Natural killer cell treated with Interleukin-12 subunit alpha and Interleukin-12 subunit beta and Interleukin-15 and Interleukin-18, amount 100 ng/mL, for 72 hours (primary cell): ENCODE results near the gene ATP6V1D. TPM values are rescaled to one million over a fixed set of nuclear protein-coding genes. Genes with fewer than 3 reads are reported as not detected.

Source experiments
- ATAC-seq, 2 donors: fragments of 150-1000 bp; cut with Tn5 transposase in 1 of 2; sonication (Bioruptor Pico), chemical (Tn5 transposase) in 1 of 2; 2 replicates each; pipeline ENCODE4 v1.10.0; 2021
- DNase-seq: peaks from one replicate; pipeline ENCODE4 v3.0.0; 2022; ENCODE audit warnings: low spot score
- H3K27ac Mint-ChIP-seq, 2 donors: 1 replicate in 1 of 2; 2 replicates in 1 of 2; pipeline ENCODE4 v1.8.0; 2022; ENCODE audit warnings: mixed read lengths in 2 of 2, mild to moderate bottlenecking in 1 of 2, moderate library complexity in 1 of 2
- H3K27me3 Mint-ChIP-seq, 2 donors: 1 replicate in 1 of 2; 2 replicates in 1 of 2; pipeline ENCODE4 v1.8.0; 2022; ENCODE audit warnings: mixed read lengths in 2 of 2
- H3K36me3 Mint-ChIP-seq: one replicate; pipeline ENCODE4 v1.8.0; 2022; ENCODE audit warnings: mixed read lengths
- H3K4me1 Mint-ChIP-seq, 2 donors: 1 replicate in 1 of 2; 2 replicates in 1 of 2; pipeline ENCODE4 v1.8.0; 2022; ENCODE audit warnings: low read depth in 2 of 2, mixed read lengths in 2 of 2, mild to moderate bottlenecking in 1 of 2
- H3K4me3 Mint-ChIP-seq: one replicate; pipeline ENCODE4 v1.8.0; 2022; ENCODE audit warnings: mixed read lengths
- H3K9me3 Mint-ChIP-seq: 2 replicates; pipeline ENCODE4 v1.8.0; 2022; ENCODE audit warnings: mixed read lengths
- total RNA-seq, 2 donors: library from RNA; stranded (reverse); gene quantifications; one replicate each; pipeline ENCODE4 v1.2.3, GENCODE V29; 2022

Gene ATP6V1D
- total RNA-seq, 2 donors from 2014 or later = 36.5 to 40.6 TPM

DNA sequence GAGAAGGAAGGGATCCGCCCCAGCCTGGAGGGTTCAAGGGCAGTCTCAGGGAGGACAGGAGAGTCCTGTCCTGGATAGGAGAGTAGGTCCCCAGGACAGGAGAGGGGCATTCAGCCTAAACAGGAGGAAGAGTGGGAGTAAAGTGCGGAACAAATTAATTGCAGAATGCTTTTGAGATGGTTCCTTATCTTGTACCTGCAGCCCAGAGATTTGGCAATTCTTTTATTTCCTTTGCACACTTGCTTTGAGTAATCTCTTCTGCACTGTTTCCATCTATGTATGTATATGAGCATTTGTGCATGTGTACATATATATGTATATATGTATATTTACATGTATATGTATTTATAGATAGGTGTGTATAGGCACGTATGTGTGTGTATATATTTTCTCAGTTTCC, 29.7 kb upstream of the ATP6V1D start:
- H3K27ac Mint-ChIP-seq = no peak overlapping the region
- H3K9me3 Mint-ChIP-seq = no peaks in the 10 kb centered on the region
- no peaks in the 10 kb centered on the region for H3K27me3 Mint-ChIP-seq
- DNase-seq = no peak
- H3K4me3 Mint-ChIP-seq = no peak overlapping the region
- no peaks in the 10 kb centered on the region for H3K4me1 Mint-ChIP-seq
- no peak for ATAC-seq
- H3K36me3 Mint-ChIP-seq = peaks cover 6% of the 10 kb centered on the region

DNA sequence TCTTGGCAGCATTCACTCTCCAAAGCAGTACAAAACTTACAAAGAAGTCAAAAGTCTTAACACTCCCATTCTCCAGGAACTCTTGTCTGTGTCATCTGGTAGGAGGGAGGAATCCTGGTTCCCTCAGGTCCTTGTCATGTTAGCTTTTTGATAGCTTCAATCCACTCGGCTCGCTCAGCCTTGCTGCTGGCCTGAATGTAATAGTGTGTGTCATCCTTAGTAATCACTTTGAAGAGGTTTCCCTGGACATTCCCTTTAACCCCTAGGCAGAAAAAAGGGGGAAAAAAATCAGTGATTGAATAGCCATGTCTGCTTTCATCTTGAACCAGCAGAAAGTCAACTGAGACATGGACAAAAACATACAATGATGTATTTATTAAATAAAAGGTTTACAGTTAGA, 27.6 kb upstream of the ATP6V1D start:
- Mint-ChIP-seq H3K4me3 (no peak overlapping the region), H3K27me3 (no peaks in the 10 kb centered on the region), H3K9me3 (no peaks in the 10 kb centered on the region), H3K4me1 (no peaks in the 10 kb centered on the region), H3K27ac (peak overlapping the region in 1 of 2 donors; percentile 58), H3K36me3 (peaks cover 11% of the 10 kb centered on the region)
- no peak for ATAC-seq
- DNase-seq = no peak

DNA sequence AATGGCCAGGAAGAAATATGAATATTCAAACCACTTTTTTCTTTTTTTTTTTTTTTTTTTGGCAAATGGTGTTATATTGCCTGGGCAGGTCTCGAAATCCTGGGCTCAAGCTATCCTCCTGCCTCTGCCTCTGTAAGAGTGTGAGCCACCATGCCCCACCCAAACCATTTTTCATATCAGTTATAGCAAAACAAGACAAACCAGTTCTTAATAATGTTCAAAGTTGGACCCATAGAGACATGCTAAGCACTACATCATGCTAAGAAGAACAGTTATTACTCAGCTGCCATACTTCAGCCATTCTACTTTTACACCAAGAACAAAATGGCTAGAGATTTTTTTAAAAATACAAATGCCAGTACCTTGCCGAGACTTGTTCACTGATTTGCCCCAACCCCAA, 26.0 kb upstream of the ATP6V1D start:
- no peaks in the 10 kb centered on the region for H3K27me3 Mint-ChIP-seq
- no peak overlapping the region for H3K4me3 Mint-ChIP-seq
- DNase-seq = no peak
- no peak for ATAC-seq
- H3K9me3 Mint-ChIP-seq = no peaks in the 10 kb centered on the region
- peaks cover 20% of the 10 kb centered on the region for H3K36me3 Mint-ChIP-seq
- no peak overlapping the region for H3K27ac Mint-ChIP-seq
- no peaks in the 10 kb centered on the region for H3K4me1 Mint-ChIP-seq

DNA sequence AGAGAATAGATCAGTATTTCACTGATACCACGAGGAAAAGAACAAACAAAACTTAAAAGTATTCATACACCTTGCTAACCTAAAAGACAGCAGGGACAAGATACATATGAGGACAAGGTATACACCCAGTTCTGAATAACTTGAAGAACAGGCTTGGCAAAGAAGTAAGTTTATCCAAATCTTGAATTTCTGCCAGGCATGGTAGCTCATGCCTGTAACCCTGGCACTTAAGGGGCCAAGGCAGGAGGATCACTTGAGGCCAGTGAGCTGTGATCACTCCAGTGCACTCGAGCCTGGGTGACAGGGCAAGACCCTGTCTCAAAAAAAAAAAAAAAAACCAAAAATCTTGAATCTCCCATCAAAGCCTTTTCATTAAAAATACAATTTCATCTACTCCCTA, 25.5 kb upstream of the ATP6V1D start:
- DNase-seq = no peak
- ATAC-seq = no peak
- peaks cover 20% of the 10 kb centered on the region for H3K36me3 Mint-ChIP-seq

DNA sequence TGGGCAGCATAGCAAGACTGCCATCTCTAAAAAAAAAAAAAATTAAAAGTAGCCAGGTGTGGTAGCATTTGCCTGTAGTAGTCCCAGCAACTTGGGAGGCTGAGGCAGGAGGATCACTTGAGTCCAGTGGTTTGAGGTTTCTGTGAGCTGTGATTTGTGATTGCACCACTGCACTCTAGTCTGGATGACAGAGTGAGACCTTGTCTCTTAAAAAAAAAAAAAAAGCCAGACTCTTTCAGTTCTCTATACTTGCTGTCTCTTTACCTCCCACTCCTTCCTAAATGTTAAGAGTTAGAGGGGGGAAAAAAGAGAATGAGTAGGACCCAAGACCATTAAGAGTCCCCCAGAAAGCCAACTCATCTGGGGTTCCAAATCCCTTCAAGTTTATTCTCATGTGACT, 18.3 kb upstream of the ATP6V1D start:
- ATAC-seq = no peak
- no peak overlapping the region for H3K27ac Mint-ChIP-seq
- no peak overlapping the region for H3K4me3 Mint-ChIP-seq
- peaks cover 46% of the 10 kb centered on the region for H3K36me3 Mint-ChIP-seq
- peaks cover 14 to 25% of the 10 kb centered on the region in 2 donors for H3K4me1 Mint-ChIP-seq
- no peaks in the 10 kb centered on the region for H3K27me3 Mint-ChIP-seq
- H3K9me3 Mint-ChIP-seq = no peaks in the 10 kb centered on the region
- DNase-seq = no peak

More for the DNA sequence above, 25.5 kb upstream of the ATP6V1D start:
- Mint-ChIP-seq H3K4me1 (no peaks in the 10 kb centered on the region), H3K27me3 (no peaks in the 10 kb centered on the region), H3K9me3 (no peaks in the 10 kb centered on the region), H3K4me3 (no peak overlapping the region), H3K27ac (no peak overlapping the region)

DNA sequence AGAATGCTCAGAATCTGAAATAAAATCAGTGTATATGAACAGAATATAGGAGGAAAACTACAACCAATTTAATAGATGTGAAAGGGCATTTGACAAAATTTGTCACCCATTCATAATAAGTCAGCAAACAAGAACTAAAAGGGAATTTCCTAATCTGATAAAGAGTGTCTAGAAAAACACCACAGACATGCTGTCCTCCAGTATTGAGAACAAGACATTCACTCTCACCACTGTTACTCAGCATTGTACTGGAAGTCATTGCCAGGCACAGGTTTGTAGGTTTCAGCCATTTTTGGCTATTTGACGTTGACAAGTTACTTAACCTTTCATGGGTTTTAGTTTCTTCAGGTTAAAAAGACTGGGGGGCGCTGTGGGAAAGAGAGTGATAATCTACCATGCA, 13.7 kb upstream of the ATP6V1D start:
- no peak overlapping the region for H3K4me3 Mint-ChIP-seq
- H3K36me3 Mint-ChIP-seq = peaks cover 37% of the 10 kb centered on the region
- no peaks in the 10 kb centered on the region for H3K9me3 Mint-ChIP-seq
- DNase-seq (no peak), ATAC-seq (peak in 1 of 2 donors; percentile 72)
- H3K27me3 Mint-ChIP-seq = no peaks in the 10 kb centered on the region
- peaks cover 20 to 30% of the 10 kb centered on the region in 2 donors for H3K4me1 Mint-ChIP-seq
- peak overlapping the region; percentile 9 to 82 for H3K27ac Mint-ChIP-seq

DNA sequence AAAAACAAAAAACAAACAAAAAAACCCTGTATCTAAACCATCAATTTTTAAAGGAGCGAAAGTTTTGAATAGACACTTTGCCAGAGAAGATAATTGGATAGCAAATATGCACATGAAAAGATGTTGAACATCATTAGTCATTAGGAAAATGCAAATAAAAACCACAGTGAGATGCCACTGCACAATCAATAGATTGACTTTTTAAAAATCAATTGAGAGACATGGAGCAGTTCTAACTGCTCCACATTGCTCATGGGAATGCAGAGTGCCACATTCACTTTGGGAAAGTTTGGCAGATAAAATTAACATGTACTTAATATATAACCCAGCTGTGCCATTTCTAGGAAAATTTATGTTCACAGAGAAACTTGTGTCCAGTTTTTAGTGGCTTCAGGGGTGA, 13.2 kb upstream of the ATP6V1D start:
- H3K4me3 Mint-ChIP-seq = no peak overlapping the region
- H3K27ac Mint-ChIP-seq = peak overlapping the region; percentile 9 to 82
- no peaks in the 10 kb centered on the region for H3K9me3 Mint-ChIP-seq
- H3K27me3 Mint-ChIP-seq = no peaks in the 10 kb centered on the region
- ATAC-seq (no peak), DNase-seq (no peak)
- peaks cover 36% of the 10 kb centered on the region for H3K36me3 Mint-ChIP-seq
- H3K4me1 Mint-ChIP-seq = peaks cover 20 to 34% of the 10 kb centered on the region in 2 donors

DNA sequence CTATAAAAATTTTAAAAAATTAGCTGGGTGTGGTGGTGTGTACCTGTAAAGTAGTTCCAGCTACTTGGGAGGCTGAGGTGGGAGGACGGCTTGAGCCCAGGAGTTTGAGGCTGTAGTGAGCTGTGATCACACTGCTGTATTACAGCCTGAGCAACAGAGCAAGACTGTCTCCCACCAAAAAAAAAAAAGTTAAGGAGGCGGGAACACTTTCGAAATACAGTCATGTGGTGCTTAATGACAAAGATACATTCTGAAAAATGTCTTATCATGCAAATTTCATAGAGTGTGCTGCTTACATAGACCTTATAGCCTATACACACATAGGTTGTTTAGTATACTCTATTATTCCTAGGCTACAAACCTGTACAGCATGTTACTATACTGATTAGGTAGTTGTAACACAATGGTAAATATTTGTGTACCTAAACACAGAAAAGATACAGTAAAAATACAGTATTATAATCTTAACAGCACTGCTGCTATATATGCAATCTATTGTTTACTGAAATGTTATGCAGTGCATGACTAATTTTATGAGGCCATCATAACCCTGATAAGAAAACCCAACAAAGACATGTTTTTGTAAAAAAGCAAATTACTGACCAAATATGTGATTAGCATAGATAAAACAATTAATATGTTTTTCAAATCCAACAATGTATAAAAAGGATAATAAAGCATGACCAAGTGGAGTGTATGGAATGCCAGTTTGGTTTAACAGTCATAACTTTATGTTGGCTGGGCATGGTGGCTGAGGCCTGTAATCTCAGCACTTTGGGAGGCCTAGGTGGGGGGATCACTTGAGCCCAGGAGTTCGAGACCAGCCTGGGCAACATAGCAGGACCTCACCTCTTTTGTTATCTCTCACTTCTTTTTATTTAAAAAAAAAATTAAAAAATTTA, 11.9 kb upstream of the ATP6V1D start:
- Mint-ChIP-seq H3K4me1 (peaks cover 25 to 32% of the 10 kb centered on the region in 2 donors), H3K27ac (no peak overlapping the region), H3K4me3 (no peak overlapping the region), H3K27me3 (no peaks in the 10 kb centered on the region), H3K9me3 (no peaks in the 10 kb centered on the region), H3K36me3 (peaks cover 28% of the 10 kb centered on the region)
- DNase-seq (no peak), ATAC-seq (no peak)

DNA sequence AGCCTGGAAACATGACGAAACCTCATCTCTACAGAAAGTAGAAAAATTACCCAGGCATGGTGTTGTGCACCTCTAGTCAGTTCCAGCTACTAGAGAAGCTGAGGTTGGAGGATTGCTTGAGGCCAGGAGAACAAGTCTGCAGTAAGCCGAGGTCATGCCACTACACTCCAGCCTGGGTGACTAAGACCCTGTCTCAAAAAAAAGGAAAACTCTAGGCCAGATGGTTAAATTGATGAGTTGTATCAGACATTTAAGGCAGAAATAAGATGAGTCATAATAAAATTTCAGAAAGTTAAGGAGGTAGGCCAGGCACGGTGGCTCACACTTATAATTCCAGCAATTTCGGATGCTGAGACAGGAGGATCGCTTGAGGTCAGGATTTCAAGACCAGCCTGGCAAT, 11.2 kb upstream of the ATP6V1D start:
- Mint-ChIP-seq H3K27me3 (no peaks in the 10 kb centered on the region), H3K4me3 (no peak overlapping the region), H3K4me1 (peaks cover 28 to 34% of the 10 kb centered on the region in 2 donors), H3K36me3 (peaks cover 27% of the 10 kb centered on the region), H3K27ac (no peak overlapping the region), H3K9me3 (no peaks in the 10 kb centered on the region)
- no peak for ATAC-seq
- DNase-seq = no peak

DNA sequence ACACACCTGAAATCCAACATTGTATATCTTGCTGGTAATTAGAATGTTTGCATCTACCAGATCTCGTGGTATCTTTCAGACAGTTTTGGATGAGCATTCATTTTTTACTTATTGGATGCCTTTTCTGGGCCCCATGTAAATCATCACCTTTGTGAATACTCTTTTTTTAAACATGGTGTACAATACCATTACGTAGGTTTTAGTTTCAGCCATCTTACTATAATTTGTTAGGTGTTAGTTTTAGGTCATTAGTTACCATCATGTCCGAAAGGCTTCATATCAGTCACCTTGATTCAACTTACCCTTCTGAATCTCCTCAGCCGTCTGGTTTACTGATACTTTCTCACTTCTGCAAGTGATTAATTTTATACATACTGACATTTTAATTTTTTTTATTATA, 5.9 kb upstream of the ATP6V1D start:
- Mint-ChIP-seq H3K27me3 (no peaks in the 10 kb centered on the region), H3K4me1 (peaks cover 33 to 39% of the 10 kb centered on the region in 2 donors), H3K4me3 (no peak overlapping the region), H3K36me3 (peaks cover 23% of the 10 kb centered on the region), H3K9me3 (no peaks in the 10 kb centered on the region), H3K27ac (no peak overlapping the region)
- DNase-seq (no peak), ATAC-seq (no peak)

DNA sequence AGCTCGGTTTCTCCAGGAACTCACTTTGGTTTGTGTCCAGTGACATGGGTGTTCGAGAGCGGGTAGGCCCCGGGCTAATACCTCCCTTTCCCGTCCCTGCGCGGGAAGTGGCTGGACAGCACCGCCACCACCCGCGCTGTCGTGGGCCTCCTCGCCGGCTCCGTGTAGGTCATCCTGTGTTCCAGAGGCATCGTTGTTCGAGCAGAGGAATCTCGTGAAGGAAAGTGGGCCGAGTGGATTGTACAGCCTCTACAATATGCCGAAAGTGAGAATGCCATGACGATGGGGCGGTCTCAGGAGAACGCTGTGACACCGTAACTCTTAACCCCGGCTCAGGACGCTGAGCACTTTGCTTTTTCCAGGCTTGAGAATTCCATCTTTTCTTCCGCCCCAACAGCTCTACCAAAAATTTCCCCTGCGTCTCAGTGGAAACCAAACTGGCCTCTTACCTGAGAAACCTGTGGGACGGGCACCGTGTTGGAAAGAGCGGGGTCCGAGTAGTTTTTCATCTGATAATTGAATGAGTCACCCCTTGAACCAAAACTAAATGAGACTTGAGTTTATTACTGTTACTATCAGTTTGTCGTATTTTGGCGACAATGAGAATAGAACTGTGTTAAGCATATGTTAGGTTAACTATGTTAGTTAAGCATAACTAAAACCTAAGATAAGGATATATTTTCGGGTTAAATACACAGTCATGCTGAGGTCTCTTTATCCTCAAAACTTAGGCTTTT, 1.0 kb upstream of the ATP6V1D start:
- DNase-seq (no peak), ATAC-seq (peak; percentile 56 to 61)
- Mint-ChIP-seq H3K27me3 (no peaks in the 10 kb centered on the region), H3K4me1 (peaks cover 35 to 54% of the 10 kb centered on the region in 2 donors), H3K27ac (peak overlapping the region; percentile 97 to 98), H3K9me3 (no peaks in the 10 kb centered on the region), H3K4me3 (peak overlapping the region; percentile 97), H3K36me3 (peaks cover 12% of the 10 kb centered on the region)

DNA sequence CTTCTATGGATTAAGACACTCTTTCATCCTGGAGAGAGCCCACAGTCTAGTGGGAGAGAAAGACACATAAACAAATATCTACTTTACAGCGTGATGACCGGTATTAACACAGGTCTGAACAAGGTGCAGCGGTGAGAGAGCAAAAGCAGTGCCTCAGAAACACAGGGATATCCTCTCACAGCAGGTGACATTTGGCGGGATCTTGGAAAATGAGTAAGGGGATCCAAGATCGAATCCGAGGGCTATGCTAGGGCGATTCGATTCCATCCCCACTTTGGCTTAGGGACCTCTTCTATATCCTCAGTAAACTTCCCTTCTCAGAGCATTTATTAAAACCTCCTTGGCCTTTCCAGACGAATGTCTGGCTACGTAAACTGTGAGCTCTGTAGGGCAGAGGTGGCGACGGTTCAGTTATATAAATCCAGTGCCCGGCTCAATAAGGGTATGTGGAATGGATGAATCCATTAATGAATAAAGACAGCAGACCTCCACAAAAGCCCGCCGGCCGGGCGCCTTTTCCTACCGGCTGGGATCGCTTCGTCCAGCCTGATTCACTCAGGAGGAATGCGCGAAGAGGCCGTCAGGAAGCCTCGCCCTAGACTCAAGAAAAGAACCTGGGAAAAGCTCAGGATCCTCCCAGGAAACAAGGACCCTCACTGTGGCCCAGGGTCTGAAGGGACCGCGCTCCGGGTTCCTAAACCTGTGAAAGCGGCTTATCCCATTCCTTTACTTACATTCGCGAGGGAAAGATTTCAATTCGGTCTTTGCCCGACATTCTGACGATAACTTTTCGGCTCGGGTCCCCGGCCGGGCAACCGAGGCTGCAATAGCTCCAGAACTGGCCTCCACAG, 455 bp downstream of the ATP6V1D start:
- Mint-ChIP-seq H3K4me1 (peaks cover 34 to 52% of the 10 kb centered on the region in 2 donors), H3K4me3 (peak overlapping the region; percentile 97), H3K36me3 (peaks cover 7% of the 10 kb centered on the region), H3K9me3 (no peaks in the 10 kb centered on the region), H3K27me3 (no peaks in the 10 kb centered on the region), H3K27ac (peak overlapping the region; percentile 97 to 98)
- no peak for DNase-seq
- ATAC-seq = no peak

DNA sequence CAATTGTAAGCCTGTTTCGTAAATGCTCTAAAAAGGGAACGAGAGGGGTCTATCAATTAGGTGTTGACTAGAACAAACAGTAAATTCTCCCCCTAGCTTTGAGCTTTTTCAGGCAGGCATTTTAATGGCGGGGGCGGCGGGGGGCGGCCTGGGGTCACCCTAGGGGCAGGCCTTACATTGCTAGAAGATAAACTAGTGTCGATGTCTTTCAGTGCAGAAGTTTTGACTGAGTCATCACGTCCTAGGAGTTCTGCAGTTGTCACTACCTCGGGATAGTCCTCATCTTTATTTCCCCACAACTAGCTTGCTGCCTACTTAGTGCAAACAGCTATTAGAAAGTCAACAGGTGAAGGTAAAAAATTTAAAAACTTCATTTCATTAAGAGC, 1.6 kb downstream of the ATP6V1D start:
- H3K36me3 Mint-ChIP-seq = no peaks in the 10 kb centered on the region

More for the DNA sequence above, 1.6 kb downstream of the ATP6V1D start:
- H3K4me3 Mint-ChIP-seq = peak overlapping the region; percentile 97
- no peaks in the 10 kb centered on the region for H3K27me3 Mint-ChIP-seq
- no peak for ATAC-seq
- no peaks in the 10 kb centered on the region for H3K9me3 Mint-ChIP-seq
- DNase-seq = no peak
- peak overlapping the region in 1 of 2 donors; percentile 98 for H3K27ac Mint-ChIP-seq
- peaks cover 30 to 40% of the 10 kb centered on the region in 2 donors for H3K4me1 Mint-ChIP-seq
